Chondrocyte (in vitro differentiated cells): Measurements from ENCODE around the gene ZNF91. TPM values are rescaled to one million over a fixed set of nuclear protein-coding genes. Genes with fewer than 3 reads are reported as not detected.
"Not testable (repeated sequence)": the region's sequence is repeated elsewhere in the genome, so short reads cannot be mapped to it uniquely, and the experiment has no call there.

Source experiments
- DNase-seq: peaks from one replicate; pipeline ENCODE4 v3.0.0; 2021; ENCODE audit warnings: mixed read lengths, low spot score
- H3K27ac Mint-ChIP-seq: one replicate; pipeline ENCODE4 v1.8.0; 2021; ENCODE audit warnings: mild to moderate bottlenecking, moderate library complexity, mixed read lengths; ENCODE audit not compliant: unreplicated experiment
- H3K27me3 Mint-ChIP-seq: 2 replicates; pipeline ENCODE4 v1.8.0; 2021; ENCODE audit warnings: low read depth, mixed read lengths
- H3K36me3 Mint-ChIP-seq: 2 replicates; pipeline ENCODE4 v1.8.0; 2021; ENCODE audit warnings: low read depth, mixed read lengths
- H3K4me1 Mint-ChIP-seq: 2 replicates; pipeline ENCODE4 v1.8.0; 2021; ENCODE audit warnings: low read depth, mild to moderate bottlenecking, mixed read lengths
- H3K4me3 Mint-ChIP-seq: one replicate; pipeline ENCODE4 v1.8.0; 2021; ENCODE audit warnings: mild to moderate bottlenecking, moderate library complexity, mixed read lengths; ENCODE audit not compliant: unreplicated experiment
- H3K9me3 Mint-ChIP-seq: 2 replicates; pipeline ENCODE4 v1.8.0; 2021; ENCODE audit warnings: low read depth, mixed read lengths
- CTCF ChIP-seq: fragments of 200-600 bp; sonication (generic); IDR thresholded peaks from 2 replicates; pipeline ENCODE4 v1.5.0; 2021; ENCODE audit warnings: antibody characterized with exemption, mild to moderate bottlenecking, moderate library complexity
- total RNA-seq: library from RNA; stranded (reverse); gene quantifications from 3 replicates; pipeline ENCODE4 v1.2.1, GENCODE V29; 2021

The ZNF91 gene
- total RNA-seq, 1 donor from 2014 or later, result 18.1 TPM

- Mint-ChIP-seq H3K27ac (no peak overlapping the region), H3K4me1 (peaks cover 22% of the 10 kb centered on the region), H3K36me3 (peaks cover 54% of the 10 kb centered on the region), H3K27me3 (no peaks in the 10 kb centered on the region), H3K9me3 (peaks cover 36% of the 10 kb centered on the region), H3K4me3 (no peak overlapping the region)
- DNase-seq, result no peak
- TF ChIP-seq CTCF, result no peak
Observed at GRCh38 chr19:23384858-23385257, 10.4 kb downstream of the ZNF91 start.

- no peak for DNase-seq
- Mint-ChIP-seq H3K9me3 (peaks cover 41% of the 10 kb centered on the region), H3K27ac (no peak overlapping the region), H3K36me3 (peaks cover 53% of the 10 kb centered on the region), H3K4me1 (peaks cover 17% of the 10 kb centered on the region), H3K4me3 (no peak overlapping the region), H3K27me3 (no peaks in the 10 kb centered on the region)
- TF ChIP-seq CTCF, result no peak
Observed at GRCh38 chr19:23384166-23384565, 11.1 kb downstream of the ZNF91 start.

GRCh38 chr19:23382955-23383354 is 12.3 kb downstream of the ZNF91 start:
- H3K27ac Mint-ChIP-seq, result no peak overlapping the region
- peaks cover 51% of the 10 kb centered on the region for H3K36me3 Mint-ChIP-seq
- H3K4me3 Mint-ChIP-seq, result no peak overlapping the region

GRCh38 chr19:23381114-23381513 is 14.2 kb downstream of the ZNF91 start:
- H3K9me3 Mint-ChIP-seq, result peaks cover 47% of the 10 kb centered on the region
- H3K27me3 Mint-ChIP-seq, result no peaks in the 10 kb centered on the region
- no peak overlapping the region for H3K27ac Mint-ChIP-seq
- no peak for TF ChIP-seq CTCF
- peaks cover 52% of the 10 kb centered on the region for H3K36me3 Mint-ChIP-seq
- peaks cover 16% of the 10 kb centered on the region for H3K4me1 Mint-ChIP-seq
- DNase-seq, result no peak
- H3K4me3 Mint-ChIP-seq, result no peak overlapping the region

More at GRCh38 chr19:23382955-23383354, 12.3 kb downstream of the ZNF91 start:
- H3K4me1 Mint-ChIP-seq, result peaks cover 16% of the 10 kb centered on the region
- H3K27me3 Mint-ChIP-seq, result no peaks in the 10 kb centered on the region
- no peak for TF ChIP-seq CTCF
- peaks cover 46% of the 10 kb centered on the region for H3K9me3 Mint-ChIP-seq
- no peak for DNase-seq

- Mint-ChIP-seq H3K36me3 (peaks cover 57% of the 10 kb centered on the region), H3K4me1 (peaks cover 16% of the 10 kb centered on the region), H3K9me3 (peaks cover 48% of the 10 kb centered on the region)
Observed at GRCh38 chr19:23379671-23380070, 15.6 kb downstream of the ZNF91 start.

GRCh38 chr19:23378948-23379347 is 16.3 kb downstream of the ZNF91 start:
- H3K27me3 Mint-ChIP-seq, result no peaks in the 10 kb centered on the region
- H3K4me1 Mint-ChIP-seq, result peaks cover 16% of the 10 kb centered on the region
- peaks cover 54% of the 10 kb centered on the region for H3K36me3 Mint-ChIP-seq
- H3K4me3 Mint-ChIP-seq, result no peak overlapping the region
- H3K27ac Mint-ChIP-seq, result no peak overlapping the region
- no peak for DNase-seq
- H3K9me3 Mint-ChIP-seq, result peaks cover 43% of the 10 kb centered on the region
- no peak for TF ChIP-seq CTCF

More at GRCh38 chr19:23379671-23380070, 15.6 kb downstream of the ZNF91 start:
- not testable (repeated sequence) for H3K27me3 Mint-ChIP-seq, H3K4me3 Mint-ChIP-seq, H3K27ac Mint-ChIP-seq, DNase-seq
